Lung (tissue), 12 donors: ENCODE measurements around the gene THRB. TPM values are rescaled to one million over a fixed set of nuclear protein-coding genes. Genes with fewer than 3 reads are reported as not detected.

ENCODE experiments used
- ATAC-seq: fragments of 200-7000 bp; cut with Tn5 transposase; one replicate; pipeline ENCODE4 v1.9.1; 2020; ENCODE audit warnings: moderate number of reproducible peaks; ENCODE audit not compliant: insufficient read depth, low FRiP score
- DNase-seq, 3 donors: peaks; one replicate each; pipeline ENCODE4 v3.0.0-alpha.2; 2013 to 2017
- H3K27ac ChIP-seq, 2 donors: one replicate each; pipeline ENCODE4 v1.5.1; 2013; ENCODE audit warnings: mild to moderate bottlenecking in 2 of 2, moderate library complexity in 2 of 2, control low read depth in 1 of 2, inconsistent platforms in 1 of 2, low read depth in 1 of 2, low read length in 1 of 2
- H3K27me3 ChIP-seq, 3 donors: one replicate each; pipeline ENCODE4 v1.5.1; 2013; ENCODE audit warnings: low read length in 2 of 3; ENCODE audit not compliant: control insufficient read depth in 3 of 3, insufficient read depth in 3 of 3
- H3K36me3 ChIP-seq, 4 donors: one replicate each; pipeline ENCODE4 v1.5.1; 2013; ENCODE audit warnings: low read length in 4 of 4, mild to moderate bottlenecking in 1 of 4, moderate library complexity in 1 of 4; ENCODE audit not compliant: control insufficient read depth in 4 of 4, insufficient read depth in 4 of 4
- H3K4me1 ChIP-seq, 5 donors: one replicate each; pipeline ENCODE4 v1.5.1; 2013; ENCODE audit warnings: low read length in 5 of 5, mild to moderate bottlenecking in 2 of 5, moderate library complexity in 1 of 5; ENCODE audit not compliant: control insufficient read depth in 5 of 5, insufficient read depth in 5 of 5
- H3K4me3 ChIP-seq: one replicate; pipeline ENCODE4 v1.5.1; 2013; ENCODE audit warnings: mild to moderate bottlenecking, control low read depth, moderate library complexity
- H3K9ac ChIP-seq, 2 donors: one replicate each; pipeline ENCODE4 v1.5.1; 2013; ENCODE audit warnings: low read length in 2 of 2, control low read depth in 1 of 2; ENCODE audit not compliant: insufficient read depth in 1 of 2
- H3K9me3 ChIP-seq, 4 donors: one replicate each; pipeline ENCODE4 v1.5.1; 2013; ENCODE audit warnings: low read length in 3 of 4, mild to moderate bottlenecking in 1 of 4, moderate library complexity in 1 of 4; ENCODE audit not compliant: control insufficient read depth in 4 of 4, insufficient read depth in 3 of 4
- CTCF ChIP-seq: IDR thresholded peaks from 2 replicates; pipeline ENCODE4 v1.5.1; 2012; ENCODE audit warnings: mild to moderate bottlenecking; ENCODE audit errors: control extremely low read depth, extremely low read depth
- WGBS, 2 donors: extraction: QIAGEN DNeasy Blood & Tissue Kit; methylation state at CpG; one replicate each; pipeline ENCODE4 v1.1.7; 2013; 5-methylcytosine and 5-hydroxymethylcytosine counted together
- polyA plus RNA-seq, 2 donors: library from polyadenylated mRNA; stranded (reverse); fragments of 200-250 nt; gene quantifications; one replicate each; pipeline ENCODE4 v1.2.1, GENCODE V29; 2013
- total RNA-seq, 2 donors: library from RNA; depleted of rRNA in 1 of 2; stranded (reverse); fragments of >200 nt in 1 of 2; gene quantifications; one replicate each; pipeline ENCODE4 v1.2.1, GENCODE V29; 2014 to 2021
- donor health status: control.
- donor health status: control.
- donor health status: Bipolar disorder and iron deficiency.
- donor health status: healthy.
- donor health status: DM: yes; HTN: yes; CAD: no.

Gene THRB
- total and polyA plus RNA-seq, 4 donors: 2.1 to 23.5 (median 6.1) TPM

DNA sequence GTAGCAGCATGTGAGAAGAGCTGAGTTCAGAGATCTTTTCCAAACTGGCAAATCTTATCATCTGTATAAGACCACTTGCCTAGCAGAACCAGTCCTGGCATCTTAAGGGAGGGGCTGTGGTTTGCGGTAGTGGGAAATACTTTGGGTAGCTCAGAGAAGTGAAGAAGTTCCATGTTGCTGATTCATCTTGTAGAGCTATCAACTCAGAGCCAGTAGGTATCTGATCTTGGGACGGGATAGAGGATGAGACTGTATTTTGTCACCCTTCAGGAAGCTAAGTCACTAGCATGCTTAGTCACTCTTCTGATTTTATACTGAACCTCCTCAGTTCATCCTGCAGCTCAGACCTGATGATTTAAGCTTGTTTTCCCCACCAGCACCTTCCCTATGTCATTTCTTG lies 338.2 kb downstream of the THRB start:
- no peak for DNase-seq
- 49 to 62% methylated on average over 2 of the region's 2 CpGs for WGBS, 2 donors
- H3K4me3 ChIP-seq: no peak overlapping the region
- no peak overlapping the region for H3K27ac ChIP-seq
- H3K9ac ChIP-seq: no peak overlapping the region
- H3K27me3 ChIP-seq: no peaks in the 10 kb centered on the region
- no peaks in the 10 kb centered on the region for H3K9me3 ChIP-seq
- peaks cover 0 to 17% (median 6%) of the 10 kb centered on the region in 5 donors for H3K4me1 ChIP-seq
- no peak for TF ChIP-seq CTCF
- H3K36me3 ChIP-seq: no peaks in the 10 kb centered on the region
- no peak for ATAC-seq

DNA sequence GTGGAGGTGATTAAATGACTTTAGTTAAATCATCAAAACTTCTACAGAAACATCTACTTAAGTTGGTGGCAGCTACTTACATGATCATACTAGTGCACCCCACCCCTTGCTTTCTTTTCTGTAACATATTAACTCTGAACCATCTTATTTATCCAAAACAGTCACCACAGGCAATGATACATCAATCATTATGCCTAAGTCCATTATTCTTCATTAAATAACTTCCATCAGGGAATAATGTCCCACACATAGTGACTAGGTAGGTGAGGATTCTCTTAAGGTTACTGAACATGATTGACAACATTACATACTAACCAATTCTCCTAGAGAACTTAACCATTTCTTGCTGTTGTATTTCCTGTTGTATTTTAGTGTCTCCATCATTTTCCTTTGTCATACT lies 339.4 kb downstream of the THRB start:
- Histone ChIP-seq H3K27me3 (no peaks in the 10 kb centered on the region), H3K36me3 (no peaks in the 10 kb centered on the region), H3K9ac (no peak overlapping the region), H3K27ac (no peak overlapping the region), H3K9me3 (no peaks in the 10 kb centered on the region), H3K4me1 (peaks cover 0 to 7% (median 2%) of the 10 kb centered on the region in 5 donors), H3K4me3 (no peak overlapping the region)
- no peak for DNase-seq
- no peak for TF ChIP-seq CTCF
- no peak for ATAC-seq

GRCh38 chr3:24154781-24155180 lies 339.9 kb downstream of the THRB start:
- Histone ChIP-seq H3K4me3 (no peak overlapping the region), H3K36me3 (no peaks in the 10 kb centered on the region), H3K27ac (no peak overlapping the region), H3K9ac (no peak overlapping the region), H3K9me3 (no peaks in the 10 kb centered on the region), H3K4me1 (peaks cover 0 to 7% (median 0%) of the 10 kb centered on the region in 5 donors), H3K27me3 (no peaks in the 10 kb centered on the region)
- whole genome bisulfite sequencing, 2 donors: 45 to 58% methylated on average over 1 of the region's 1 CpG
- DNase-seq (no peak), ATAC-seq (no peak)
- TF ChIP-seq CTCF: no peak

- Histone ChIP-seq H3K4me3 (no peak overlapping the region), H3K9ac (no peak overlapping the region), H3K9me3 (no peaks in the 10 kb centered on the region), H3K27me3 (no peaks in the 10 kb centered on the region), H3K27ac (no peak overlapping the region), H3K36me3 (no peaks in the 10 kb centered on the region), H3K4me1 (peaks cover 0 to 7% (median 0%) of the 10 kb centered on the region in 5 donors)
- no peak for TF ChIP-seq CTCF
- no peak for ATAC-seq
- 69 to 72% methylated on average over 2 of the region's 2 CpGs for WGBS, 2 donors
- DNase-seq: no peak
Measured at GRCh38 chr3:24154013-24154695, 340.5 kb downstream of the THRB start.
